Activated CD4-positive, alpha-beta T cell treated with anti-CD3 and anti-CD28 coated beads for 4 hours (primary cell): Measurements from ENCODE around the gene AK4.

Source experiments
- DNase-seq, 2 donors: peaks; one replicate each; pipeline ENCODE4 v3.0.0-alpha.2; 2020

Gene AK4

DNA sequence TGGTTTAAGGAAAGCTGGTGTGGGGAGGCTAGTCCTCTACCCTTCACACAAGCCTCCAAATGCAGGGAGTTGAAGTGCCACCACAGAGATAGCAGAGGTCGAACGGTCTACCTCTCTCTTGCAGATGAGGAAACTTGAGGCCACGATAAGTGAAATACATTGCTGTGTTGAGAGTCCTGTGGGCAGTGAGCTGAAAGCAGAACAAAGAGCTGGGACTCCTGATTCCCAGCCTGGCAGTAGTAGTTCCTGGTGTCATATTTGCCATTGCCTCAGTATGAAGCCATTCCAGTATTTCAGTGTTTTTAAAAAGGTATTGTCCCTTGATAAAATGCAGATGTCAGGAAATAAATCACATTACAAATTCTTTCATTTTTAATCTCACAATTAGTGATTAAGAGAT is 28.6 kb downstream of the AK4 start:
- no peak for DNase-seq

DNA sequence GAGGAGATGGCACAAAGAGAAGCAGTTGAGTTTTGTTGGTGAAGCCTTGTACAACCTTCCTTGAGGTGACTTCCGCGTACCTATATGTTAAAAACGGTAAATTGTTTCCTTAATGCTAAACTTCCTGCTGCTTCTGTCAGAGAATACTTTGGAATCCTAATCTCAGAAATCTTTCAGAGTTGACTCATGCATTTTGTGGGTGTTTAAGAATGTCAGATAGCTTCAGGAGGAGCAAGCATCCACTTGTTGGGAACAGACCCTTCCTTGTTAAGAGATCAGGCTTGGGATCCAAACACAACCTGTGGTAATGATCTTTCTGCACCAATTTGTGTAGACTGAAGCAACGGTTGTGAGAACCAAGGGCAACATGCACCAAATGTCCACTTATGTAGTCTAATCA is 29.5 kb downstream of the AK4 start:
- DNase-seq = no peak

DNA sequence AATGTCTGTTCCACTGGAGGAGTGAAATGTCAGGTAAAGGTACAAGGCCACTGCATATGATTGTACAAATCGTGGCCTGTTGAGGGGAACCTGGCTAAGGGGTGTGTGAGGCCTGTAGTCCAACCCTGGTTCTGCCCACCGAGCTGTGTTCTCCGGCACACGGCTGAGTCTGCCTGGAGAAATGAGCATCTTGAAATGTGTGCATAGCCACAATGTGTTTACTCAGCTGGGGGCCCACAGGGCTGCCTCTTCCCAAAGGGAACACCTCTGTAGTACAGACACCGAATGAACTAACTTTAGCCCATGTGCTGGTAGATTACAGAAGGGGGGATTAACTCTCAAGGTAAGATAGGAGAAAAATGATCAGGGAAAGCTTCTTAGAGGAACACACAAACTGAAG is 30.2 kb downstream of the AK4 start:
- DNase-seq = no peak

DNA sequence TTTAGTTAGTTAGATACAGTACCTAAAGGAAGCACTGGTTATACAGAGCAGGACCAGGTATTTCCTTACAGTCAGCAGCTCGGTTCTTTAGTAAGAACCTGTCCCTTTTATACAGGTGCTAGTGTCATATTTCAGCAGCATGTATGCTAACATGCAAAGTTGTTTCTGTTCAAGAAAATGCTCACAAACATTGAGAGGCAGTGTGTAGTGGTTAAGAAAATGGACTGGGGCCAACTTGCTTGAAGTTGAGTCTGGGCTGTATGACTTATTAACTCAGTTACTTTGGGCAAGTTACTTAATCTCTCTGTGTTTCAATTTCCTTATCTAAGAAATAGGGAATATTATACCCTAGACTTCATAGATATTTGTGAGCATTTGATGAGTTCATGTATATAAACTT is 31.1 kb downstream of the AK4 start:
- DNase-seq = no peak

DNA sequence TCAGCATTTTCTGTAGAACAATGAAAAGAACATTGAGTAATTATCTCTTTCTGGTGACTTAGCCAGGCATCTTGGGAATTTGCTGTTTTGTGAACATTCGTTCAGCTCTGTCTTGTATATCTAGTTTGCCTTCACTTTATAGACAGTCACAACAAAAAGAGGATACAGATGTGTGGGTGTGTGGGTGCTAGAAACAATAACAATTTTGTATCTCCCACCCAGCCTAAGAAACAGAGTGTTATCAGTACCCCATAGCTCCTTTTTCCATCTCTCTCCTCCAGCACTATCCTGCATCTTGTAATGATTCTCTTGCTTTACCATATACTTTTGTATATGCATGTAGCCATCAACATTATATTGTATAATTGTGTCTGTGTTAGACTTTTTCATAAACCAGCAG is 33.0 kb downstream of the AK4 start:
- DNase-seq = no peak

DNA sequence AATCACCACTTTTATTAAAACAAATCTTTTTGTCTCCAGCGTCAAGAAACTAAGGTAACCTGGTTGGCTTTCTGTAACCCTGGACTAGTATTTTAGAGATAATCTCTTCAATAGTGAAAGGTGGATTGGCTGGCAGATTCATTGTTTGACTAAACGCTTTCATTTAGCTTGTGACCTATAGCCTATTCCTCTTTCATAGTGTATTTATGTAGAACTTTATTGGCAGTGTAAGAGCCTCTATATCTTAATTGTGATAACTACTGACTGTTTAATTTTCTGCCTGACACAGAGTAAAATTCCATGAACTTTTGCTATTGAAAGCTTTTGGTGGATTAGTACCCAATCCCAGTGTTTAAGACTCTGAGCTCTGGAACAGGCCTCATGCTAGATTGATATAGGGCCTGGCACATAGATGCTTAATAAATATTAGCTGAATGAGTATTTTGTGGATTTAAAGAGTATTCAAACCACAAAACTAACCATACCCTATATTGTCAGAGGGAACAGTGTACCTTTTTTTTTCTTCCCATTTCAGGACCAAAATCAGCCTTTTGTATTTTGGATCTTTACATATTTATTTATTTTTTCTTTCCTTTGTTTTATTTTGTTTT is 34.8 kb downstream of the AK4 start:
- no peak for DNase-seq

DNA sequence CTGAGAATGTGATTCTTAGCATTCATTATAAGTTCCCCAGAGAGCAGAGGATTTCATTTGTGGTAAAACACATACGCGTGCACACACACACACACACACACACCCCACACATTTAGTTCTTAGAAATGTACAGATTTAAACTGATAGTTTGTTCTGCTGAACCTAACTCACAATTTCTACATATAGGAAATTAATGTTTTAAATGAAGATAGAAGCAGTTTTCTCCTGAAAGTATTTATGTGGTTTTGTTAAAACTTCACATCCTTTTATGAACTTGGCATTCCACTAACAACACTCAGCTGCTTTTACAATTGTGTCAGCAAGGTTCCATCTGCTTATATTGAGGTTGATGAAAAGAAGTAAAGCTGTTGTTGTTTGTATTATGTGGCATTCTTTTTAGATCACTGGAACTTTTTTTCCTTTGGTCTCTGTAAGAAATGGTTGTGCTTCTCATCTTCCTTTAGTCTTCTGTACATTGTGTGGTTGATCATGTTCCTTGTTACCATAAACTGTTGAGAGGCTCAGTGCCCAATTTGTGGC is 41.6 kb downstream of the AK4 start:
- DNase-seq = no peak

DNA sequence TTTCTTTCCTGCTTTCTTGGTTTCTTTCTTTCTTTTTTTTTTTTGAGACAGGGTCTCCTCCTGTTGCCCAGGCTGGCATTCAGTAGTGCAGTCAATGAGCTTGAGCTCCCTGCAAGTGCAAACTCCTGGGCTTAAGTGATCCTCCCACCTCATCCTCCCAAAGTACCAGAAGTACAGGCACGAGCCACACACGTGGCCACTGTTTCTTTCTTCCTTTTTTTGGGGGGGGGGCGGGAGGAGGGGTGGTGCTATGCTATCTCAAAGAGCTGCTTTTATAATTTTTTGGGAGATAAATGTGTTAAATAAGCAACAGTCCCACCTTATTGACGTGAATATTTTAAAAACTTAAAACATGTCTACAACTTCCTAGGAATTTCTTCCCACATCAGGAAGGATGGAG is 42.2 kb downstream of the AK4 start:
- DNase-seq = no peak

DNA sequence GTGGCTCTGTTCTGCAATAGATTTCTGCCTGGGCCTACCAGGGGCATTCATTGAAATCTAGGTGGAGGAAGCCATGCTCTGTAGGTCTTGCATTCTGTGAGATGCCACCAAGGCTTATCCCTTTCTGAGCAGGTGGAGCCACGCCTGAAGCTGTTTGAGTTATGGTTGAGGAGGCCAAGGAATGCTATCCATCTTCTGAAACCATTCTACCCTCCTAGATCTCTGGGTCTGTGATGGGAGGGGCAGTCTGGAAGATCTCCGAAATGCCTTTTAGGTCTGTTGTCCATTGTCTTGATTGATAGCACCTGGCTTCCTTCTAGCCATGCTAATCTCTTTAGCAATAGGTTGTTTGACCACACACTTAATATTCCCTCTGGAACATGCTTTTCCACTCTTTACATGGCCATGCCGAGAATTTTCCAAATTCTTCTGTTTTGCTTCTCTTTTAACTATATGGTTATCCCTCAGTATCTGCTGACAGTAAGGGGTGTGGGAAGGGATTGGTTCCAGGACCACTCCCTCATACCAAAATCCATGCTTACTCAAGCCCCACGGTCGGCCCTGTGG is 45.2 kb downstream of the AK4 start:
- DNase-seq = no peak

DNA sequence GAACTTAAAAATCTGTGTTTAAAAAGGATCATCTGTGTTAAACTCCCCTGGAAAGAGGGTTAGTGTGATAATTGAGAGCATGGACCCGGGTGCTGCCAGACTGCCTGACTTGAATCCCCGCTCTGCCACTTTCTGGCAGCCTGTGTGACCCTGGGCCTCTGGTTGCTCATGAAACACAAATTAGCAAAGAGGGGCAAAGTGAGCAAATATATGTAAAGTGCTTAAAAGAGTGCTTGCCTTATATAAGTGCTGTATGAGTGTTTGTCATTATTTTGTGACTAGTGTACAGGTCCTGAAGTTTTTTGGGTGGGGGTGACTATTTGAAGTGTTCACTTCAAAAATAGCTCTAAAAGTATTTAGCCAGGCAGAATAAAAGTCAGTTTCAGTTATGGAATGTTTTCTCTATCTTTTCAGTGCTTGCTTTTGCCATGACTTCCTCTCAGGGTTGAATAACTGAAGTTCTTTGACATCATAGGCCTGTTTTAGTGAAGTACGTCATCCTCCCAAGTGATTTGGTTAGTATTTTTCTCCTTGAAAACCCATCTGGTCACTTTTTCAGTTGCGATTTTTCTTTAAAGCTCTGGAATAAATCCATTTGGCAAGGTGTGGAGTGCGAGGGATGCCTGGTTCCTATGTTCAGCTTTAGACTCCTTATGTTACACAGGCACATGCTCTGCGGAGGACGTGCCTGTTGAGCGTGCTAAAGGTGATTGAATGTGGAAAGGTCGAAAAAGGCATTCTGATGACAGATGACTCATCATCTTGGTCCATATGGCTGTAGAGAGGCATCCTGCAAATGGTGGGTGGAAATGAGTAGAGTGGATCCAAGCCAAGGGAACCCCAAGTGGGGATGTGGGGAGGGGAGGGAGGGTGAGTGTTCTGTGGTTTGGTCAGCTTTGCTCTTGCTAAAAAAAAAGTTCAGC is 47.8 kb downstream of the AK4 start:
- DNase-seq = no peak

DNA sequence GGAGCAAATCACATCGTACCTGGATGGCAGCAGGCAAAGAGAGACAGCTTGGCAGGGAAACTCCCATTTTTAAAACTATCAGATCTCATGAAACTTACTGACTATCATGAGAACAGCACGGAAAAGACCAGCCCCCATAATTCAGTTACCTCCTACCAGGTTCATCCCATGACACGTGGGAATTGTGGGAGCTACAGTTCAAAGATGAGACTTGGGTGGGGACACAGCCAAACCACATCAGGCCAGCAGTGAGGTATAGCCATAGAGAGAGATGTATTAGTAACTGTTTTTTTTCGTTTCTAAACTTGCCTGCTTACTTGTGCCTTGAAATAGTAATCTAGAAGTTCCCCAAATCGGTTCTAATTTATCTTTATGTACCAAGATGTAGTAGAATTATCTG is 48.9 kb downstream of the AK4 start:
- DNase-seq = no peak

DNA sequence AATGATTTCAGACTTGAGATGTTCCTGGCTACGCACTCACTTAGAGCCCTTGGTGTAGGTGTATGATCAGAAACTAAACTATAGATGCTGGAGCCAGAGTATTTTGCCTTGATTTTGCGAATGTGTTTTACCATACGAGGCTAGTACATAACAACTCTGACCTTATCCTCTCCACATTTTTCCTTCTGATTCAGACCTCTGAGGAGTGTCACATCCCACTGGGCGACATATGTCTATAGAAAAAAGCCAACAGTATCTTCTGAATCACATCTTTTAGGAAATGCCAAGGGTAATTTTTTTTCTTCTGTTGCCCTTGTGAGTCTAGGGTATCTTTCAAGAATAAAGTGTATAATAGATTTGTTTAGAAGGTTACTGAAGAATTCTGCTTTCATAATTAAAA is 49.6 kb downstream of the AK4 start:
- no peak for DNase-seq

DNA sequence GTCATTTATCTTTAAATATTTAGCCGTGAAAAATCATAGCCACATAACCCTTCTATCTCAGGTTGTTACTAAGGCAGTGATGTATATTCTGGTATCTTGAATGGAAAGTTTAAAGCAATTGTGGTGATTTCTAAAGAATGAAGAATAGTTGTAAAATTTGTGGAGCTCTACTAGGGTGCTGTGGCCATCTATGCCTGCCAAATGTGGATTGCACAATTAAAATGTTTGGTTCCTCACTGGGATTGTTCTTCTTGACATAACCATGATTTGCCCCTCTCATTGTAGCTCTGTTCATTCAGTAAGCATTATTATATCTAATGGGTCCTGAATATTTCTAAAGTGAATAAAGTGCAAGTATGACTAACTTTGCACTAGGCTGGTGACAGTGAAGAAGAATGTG is 50.1 kb downstream of the AK4 start:
- DNase-seq = no peak

DNA sequence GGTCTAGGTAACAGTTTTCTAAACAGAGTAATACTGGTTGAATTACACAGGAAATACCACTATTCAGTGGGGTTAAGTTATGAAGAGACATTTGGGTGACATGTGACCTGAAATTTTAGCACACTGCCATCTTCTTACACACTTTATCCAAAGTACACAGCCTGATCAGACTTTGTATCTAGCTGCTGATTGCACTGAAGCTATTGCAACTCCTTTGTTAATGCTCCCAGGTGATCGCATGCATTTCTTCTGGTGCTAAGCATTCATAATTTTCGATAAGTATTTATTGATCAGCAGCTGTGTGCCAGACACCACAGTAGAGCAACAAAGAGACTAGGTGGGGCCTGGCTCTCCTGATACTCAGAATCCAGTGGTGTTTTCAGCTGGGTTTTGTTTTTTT is 52.4 kb downstream of the AK4 start:
- no peak for DNase-seq

DNA sequence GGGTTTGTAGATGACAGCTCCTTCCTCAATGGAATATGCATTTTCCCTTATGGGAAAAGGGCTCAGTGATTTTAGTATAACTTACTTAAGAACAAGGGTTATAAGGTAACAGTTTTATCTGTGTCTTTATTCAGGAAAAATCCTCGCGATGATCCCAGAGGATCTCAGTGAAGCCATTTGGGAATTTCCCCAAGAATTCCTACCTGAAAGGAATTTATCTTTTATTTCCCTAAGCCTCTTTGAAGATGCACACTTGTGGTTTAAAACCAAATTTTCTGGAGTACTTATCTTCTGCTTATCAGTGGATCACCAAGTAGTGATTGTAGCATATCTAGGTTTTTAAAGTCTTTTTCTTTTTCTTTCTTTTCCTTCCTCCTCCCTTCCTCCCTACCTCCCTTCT is 58.8 kb downstream of the AK4 start:
- no peak for DNase-seq

DNA sequence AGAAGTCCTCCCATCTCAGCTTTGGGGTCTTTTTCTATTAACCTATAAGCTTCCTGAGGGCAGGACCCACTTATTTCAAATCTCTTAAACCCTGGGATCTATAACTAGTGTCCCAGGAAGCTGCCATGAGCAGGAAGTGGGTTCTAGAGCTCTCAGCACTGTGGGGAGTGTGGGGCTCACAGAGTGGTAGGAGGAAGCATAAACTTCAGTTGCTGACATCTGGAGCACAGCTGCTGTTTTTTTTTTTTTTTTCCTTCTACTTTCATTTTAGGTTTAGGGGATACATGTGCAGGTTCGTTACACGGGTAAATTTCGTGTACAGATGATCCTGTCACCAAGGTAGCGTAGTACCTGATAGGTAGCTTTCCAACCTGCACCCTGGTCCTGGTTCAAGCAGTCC is 59.3 kb downstream of the AK4 start:
- no peak for DNase-seq

DNA sequence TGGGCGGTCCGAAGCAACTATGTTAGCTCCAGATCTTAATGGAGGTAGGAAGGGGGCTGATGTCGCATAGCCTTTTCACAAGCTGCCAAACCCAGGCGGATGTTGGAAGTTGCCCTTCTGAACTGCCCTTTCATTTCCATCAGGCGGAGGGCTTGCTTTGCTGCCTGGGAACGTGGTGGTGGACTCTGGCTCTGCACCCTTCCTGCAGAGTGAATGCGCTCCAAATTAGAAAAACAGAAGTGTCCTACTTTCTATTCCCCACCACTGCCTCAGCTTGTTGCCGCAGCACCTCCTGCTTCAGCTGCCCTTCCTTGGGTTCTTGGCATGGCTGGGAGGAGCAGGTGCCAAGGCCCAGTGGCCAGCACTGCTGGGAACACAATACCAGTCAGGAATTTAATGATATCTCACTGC is 60.6 kb downstream of the AK4 start:
- DNase-seq = no peak

DNA sequence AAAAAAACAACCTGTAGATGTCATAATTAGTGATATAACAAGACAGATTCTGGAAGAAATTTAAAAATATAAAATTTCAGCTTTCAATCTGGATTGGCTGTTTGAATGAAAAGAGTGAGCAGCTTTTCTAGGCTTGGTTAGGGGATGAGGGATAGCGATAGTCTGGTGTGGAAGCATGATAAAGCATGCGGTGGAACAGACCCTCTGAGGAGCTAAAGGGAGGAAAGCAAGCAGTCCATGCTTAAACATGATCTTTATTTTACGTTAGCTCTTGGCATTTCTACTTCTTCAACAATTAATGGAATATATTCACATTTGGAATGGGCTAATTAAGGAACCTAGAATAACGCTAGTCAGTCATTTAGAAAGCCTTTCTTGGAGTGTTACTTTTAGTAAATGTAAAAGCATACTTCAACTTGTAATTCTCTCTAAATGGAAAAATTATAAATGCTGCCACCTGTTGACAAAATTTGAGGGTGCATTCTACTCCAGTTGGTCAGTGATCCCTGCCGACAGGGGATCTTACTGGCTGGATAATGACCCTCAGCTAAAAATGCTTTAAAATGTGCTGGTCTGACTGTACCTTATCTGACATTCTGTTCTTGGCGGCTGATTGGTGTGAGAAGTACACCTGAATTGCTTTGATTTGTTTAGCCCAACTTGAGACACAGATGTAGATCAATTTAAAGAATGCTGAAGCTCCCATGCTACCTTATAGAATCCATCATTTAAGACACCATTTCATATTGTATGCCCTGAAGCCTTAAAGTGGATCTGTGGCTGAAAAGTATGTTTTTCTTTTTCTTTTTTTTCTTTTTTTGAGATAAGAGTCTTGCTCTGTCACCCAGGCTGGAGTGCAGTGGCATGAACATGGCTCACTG is 61.2 kb downstream of the AK4 start:
- peak in 1 of 2 donors; percentile 4 for DNase-seq

DNA sequence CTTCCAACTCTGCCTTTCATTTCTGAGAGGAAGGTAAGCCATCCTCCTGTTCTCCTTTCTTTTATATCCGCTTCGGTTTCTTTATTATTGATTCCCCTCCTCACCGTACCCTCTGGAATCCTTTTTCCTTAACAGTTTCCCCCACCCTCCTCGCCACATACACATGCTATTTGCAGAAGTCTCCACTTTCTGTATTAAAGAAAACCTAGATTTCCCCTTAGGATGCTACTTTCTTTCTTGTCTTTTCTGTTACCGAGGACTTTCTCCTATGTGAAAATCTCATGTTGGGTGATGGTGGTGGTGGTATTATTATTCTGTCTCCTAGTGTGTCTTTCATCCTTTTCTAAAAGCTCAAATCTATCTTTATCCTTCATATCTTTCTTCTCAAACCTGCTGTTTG is 62.3 kb downstream of the AK4 start:
- no peak for DNase-seq

DNA sequence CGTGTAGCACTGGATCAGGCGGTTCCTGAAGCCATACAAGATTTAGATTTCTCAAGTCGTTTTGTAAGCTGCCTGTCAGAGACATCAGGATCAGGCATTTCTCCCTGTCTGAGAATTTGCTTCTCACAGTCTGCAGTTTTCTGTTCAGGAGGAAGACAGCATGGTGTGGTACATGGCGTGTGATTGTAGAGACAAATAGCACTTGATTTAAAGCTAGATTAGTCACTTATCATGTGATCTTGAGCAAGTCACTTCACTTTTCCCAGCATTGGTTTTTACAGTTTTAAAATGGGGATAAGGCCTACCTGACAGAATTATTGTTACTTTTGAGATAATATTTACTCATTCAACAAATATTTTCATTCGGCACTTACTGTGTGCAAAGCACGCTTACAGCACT is 63.3 kb downstream of the AK4 start:
- DNase-seq = no peak

DNA sequence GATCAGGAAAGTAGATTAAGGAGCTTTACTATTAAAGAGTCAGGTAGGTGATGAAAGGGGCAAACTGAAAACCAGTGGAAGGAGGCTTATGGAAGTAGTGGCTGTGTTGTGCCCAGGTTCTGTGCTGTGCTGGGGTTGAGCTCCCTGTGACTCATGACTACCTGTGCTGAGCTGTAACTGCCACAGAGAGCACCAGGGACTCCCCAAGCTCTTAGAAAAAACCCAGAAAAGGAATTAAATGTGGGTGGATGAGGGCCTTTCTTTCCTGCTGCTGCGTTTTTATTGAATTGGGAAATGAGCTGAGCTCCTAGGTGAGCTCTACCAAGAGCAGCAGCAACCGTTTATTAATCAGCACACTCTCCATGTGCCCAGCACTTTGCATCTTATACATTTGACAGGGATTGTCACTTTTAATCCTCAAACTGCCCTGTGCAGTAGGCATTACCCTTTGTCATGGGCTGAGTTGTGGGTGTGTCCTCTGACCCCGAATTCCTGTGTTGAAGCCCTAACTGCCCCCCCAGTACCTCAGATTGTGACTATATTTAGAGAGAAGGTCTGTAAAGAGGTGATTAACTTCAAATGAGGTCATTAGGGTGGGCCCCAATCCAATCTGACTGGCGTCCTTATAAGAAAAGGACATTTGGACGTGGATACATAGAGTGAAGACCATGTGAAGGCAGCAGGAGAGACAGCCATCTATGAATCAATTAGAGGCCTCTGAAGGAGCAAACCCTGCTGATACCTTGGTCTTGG is 65.4 kb downstream of the AK4 start:
- DNase-seq = no peak

DNA sequence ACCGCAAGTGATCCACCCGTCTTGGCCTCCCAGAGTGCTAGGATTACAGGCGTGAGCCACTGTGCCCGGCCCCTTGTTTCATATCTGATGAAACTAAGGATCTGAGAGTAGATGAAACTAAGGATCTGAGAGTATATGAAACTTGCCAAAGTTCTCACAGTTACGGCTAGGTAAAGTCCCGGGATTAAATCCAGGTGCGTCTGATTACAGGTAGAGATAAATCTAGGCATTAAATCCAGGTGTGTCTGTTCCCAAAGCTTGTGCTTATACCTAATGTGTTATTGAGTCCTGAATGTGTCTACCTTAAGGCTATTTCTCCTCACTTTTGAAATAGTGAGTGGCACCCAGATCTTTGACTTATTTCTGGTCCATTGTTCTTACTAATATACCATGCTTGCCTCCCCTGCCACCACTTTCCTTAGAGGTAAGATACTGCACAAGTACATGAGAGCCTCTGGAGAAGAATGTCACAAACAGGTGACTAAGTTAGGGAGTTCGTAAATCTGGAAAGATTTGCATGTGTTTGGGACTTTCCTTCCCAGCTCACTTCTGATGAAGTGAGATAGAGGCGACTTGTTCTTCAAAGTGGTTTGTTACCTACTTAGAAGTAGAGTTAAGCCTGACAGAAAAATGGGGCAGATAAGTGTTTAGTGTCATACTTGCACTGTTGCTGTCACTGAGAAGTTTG is 66.5 kb downstream of the AK4 start:
- no peak for DNase-seq
